Spleen (tissue), 3 donors: Measurements from ENCODE around the gene RXRB.

Experiments used
- POLR2A ChIP-seq, 3 donors: fragments of 450-650 bp; IDR thresholded peaks; one replicate each; pipeline ENCODE4 v1.5.1; 2017; ENCODE audit warnings: antibody characterized with exemption in 3 of 3, mild to moderate bottlenecking in 1 of 3
- POLR2AphosphoS5 ChIP-seq, 3 donors: sonication (generic); formaldehyde crosslinking; IDR thresholded peaks; one replicate each; pipeline ENCODE4 v1.5.1; 2017; ENCODE audit warnings: antibody characterized with exemption in 3 of 3

GRCh38 chr6:33192105-33192646 is 8.3 kb downstream of the RXRB start, which contains the start of gene COL11A2:
- no peak for TF ChIP-seq POLR2A (IDR thresholded peaks at IDR 0.05)
- TF ChIP-seq POLR2AphosphoS5 (IDR thresholded peaks at IDR 0.05): no peak
